HG03095 (cell line): ENCODE results near the gene TMEM256.
"Not testable (repeated sequence)": the region's sequence is repeated elsewhere in the genome, so short reads cannot be mapped to it uniquely, and the experiment has no call there.

Source experiments
- ATAC-seq: cut with Tn5 transposase; IDR thresholded peaks from one replicate; pipeline ENCODE4 v1.9.1; 2021; ENCODE audit warnings: moderate library complexity; ENCODE audit not compliant: unreplicated experiment

TMEM256 gene

GRCh38 chr17:7384489-7385081, 19.3 kb downstream of the TMEM256 start:
- no peak for ATAC-seq

DNA sequence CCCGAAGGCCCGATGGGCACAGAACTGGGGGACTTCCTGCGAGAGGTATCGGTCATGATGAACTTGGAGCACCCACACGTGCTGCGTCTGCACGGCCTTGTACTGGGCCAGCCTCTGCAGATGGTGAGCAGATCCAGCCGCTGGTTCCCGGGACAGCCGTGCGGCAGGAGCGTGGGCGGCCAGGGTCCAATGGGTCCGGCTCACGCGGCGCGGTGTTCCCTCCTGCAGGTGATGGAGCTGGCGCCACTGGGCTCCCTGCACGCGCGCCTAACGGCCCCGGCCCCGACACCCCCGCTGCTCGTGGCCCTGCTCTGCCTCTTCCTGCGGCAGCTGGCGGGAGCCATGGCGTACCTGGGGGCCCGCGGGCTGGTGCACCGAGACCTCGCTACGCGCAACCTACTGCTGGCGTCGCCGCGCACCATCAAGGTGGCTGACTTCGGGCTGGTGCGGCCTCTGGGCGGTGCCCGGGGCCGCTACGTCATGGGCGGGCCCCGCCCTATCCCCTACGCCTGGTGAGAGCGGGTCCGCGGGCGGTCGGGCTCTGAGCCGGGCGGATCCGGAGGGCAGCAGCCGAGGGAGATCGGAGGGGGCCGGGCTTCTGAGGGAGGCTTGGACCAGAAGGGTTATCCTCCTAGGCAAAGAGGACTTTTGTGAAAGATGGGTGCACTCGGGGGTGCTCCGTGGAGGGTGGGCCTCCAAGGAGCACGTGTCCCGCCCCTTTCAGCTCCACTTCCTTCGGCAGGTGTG, 20.0 kb downstream of the TMEM256 start:
- ATAC-seq: peak; percentile 54

- ATAC-seq: no peak
These were observed 20.5 kb downstream of the TMEM256 start for GRCh38 chr17:7383371-7383741.

DNA sequence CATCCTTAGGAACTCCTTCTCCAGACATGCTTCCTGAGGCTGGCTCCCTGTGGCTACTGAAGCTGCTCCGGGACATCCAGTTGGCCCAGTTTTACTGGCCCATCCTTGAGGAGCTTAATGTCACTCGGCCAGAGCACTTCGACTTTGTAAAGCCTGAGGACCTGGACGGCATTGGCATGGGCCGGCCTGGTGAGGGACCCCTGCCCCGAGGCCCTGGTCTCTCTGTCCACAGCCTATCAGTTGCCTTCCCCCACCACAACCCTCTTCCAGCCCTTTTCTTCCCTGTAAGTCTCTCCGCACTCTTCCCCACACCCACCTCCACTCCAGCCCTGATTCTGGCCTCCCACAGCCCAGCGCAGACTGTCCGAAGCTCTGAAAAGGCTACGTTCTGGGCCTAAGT, 21.0 kb downstream of the TMEM256 start:
- no peak for ATAC-seq

GRCh38 chr17:7380855-7381683, 22.8 kb downstream of the TMEM256 start, which contains the start of gene TNK1:
TNK1 (plus strand) TSS chr17:7381089; CDS start chr17:7382927, 1,838 bp downstream.
- ATAC-seq: no peak

- no peak for ATAC-seq
These were observed 23.6 kb downstream of the TMEM256 start for GRCh38 chr17:7380321-7380720.

- ATAC-seq: no peak
These were observed 24.8 kb downstream of the TMEM256 start for GRCh38 chr17:7379134-7379533.

- ATAC-seq: no peak
These were observed 29.5 kb downstream of the TMEM256 start for GRCh38 chr17:7374353-7374752.

GRCh38 chr17:7370853-7371252, 33.0 kb downstream of the TMEM256 start:
- ATAC-seq: no peak

DNA sequence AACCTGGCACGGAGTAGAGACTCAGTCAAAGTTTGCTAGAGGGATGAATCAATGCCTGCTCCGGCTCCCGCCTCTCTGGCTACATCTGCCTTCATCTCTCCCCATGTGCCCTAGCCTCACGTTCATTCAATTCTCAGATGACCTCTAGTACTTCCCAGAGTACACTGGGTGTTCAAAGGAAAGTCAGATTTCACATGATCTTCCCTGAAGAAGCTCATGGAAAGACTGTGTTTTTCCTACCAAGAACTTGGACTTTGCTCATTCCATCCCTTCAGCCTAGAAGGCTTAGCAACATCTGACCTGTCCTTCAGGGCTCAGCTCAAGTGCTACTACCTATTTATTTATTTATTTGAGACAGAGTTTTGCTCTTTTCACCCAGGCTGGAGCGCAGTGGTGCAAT, 34.1 kb downstream of the TMEM256 start:
- no peak for ATAC-seq

DNA sequence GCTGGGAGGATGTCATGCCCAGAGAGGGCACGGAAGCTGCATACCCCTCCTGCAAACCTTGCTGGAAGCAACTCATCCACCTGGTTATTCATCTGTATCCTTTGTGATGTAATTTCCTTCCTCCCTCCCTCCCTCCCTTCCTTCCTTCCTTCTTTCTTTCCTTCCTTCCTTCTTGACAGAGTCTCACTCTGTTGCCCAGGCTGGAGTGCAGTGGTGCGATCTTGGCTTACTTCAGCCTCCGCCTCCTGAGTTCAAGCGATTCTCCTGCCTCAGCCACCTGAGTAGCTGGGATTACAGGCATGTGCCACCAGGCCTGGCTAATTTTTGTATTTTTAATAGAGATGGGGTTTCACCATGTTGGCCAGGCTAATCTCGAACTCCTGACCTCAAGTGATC, 35.3 kb downstream of the TMEM256 start:
- ATAC-seq: not testable (repeated sequence)

GRCh38 chr17:7367918-7368598, 35.8 kb downstream of the TMEM256 start:
- no peak for ATAC-seq

DNA sequence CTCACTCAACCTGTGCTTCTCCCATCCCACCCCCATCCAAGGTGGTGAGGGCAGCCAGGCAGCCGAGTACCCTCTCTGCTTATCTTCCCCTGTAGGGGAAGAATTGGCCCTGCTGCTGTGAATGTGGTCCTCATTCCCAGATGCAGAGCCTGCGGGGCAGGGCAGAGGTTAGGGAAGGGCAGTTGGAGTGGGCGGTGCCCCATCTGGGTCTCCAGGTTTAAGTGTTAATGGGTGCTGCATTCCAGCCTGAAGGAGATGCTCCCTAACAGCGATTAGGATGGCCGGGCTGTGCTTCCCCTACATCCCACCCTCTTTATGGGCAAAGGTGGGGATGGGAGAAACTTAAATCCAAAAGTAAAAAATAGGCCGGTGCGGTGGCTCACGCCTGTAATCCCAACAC, 36.8 kb downstream of the TMEM256 start:
- ATAC-seq: no peak

- not testable (repeated sequence) for ATAC-seq
These were observed 37.9 kb downstream of the TMEM256 start for GRCh38 chr17:7365963-7366362.

DNA sequence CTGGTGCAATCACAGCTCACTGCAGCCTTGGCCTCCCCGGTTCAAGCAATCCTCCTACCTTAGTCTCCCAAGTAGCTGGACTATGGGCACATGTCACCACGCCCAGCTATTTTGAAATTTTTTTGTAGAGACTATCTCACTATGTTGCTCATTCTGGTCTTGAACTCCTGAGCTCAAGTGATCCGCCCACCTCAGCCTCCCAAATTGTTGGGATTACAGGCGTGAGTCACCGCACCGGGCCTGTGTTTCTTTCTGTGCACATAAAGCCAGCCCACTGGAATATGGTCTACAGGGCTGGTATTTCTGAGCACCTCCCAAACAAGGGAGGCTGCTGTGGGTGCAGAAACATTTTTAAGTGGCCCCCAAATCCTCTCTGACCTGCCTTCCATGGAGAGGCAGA, 40.6 kb downstream of the TMEM256 start:
- ATAC-seq: no peak

GRCh38 chr17:7361906-7362305, 42.0 kb downstream of the TMEM256 start:
- no peak for ATAC-seq

DNA sequence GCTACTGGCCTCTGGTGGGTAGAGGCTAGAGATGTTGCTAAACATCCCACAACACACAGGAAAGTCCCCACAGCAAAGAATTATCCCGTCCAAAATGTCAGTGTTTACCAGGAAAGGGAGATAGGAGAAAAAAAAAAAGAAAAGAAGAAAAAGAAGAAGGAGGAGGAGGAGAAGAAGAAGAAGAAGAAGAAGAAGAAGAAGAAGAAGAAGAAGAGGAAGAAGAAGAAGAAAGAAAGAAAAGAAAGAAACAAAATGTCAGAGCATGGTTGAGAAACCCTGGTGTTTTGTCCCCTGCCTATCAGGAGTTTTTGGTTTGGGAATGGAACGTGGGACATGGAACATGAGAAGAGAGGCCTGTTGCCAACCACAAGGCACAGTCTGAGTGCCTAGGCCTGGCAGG, 46.5 kb downstream of the TMEM256 start:
- ATAC-seq: no peak

GRCh38 chr17:7356756-7357155, 47.1 kb downstream of the TMEM256 start:
- no peak for ATAC-seq

DNA sequence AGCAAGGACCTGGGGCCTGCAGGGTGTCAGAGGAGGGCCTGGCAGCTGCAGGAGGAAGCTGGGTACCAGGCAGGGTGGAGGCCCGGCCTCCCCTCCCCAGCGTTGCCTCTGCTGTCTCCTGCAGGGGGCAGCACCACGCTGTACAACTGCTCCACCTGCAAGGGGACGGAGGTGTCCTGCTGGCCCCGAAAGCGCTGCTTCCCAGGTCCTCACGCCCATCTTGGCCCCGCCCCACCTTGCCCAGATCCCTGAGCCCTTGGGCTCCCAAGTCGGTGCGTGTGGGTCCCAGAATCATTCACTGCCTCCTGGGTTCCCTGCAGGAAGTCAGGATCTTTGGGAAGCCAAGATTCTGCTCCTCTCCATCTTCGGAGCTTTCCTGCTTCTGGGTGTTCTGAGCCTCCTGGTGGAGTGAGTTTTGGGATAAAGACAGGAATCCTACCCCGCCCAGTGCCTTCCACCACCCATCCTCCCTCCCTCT, 47.8 kb downstream of the TMEM256 start:
- no peak for ATAC-seq

GRCh38 chr17:7355573-7355972, 48.3 kb downstream of the TMEM256 start:
- ATAC-seq: no peak

DNA sequence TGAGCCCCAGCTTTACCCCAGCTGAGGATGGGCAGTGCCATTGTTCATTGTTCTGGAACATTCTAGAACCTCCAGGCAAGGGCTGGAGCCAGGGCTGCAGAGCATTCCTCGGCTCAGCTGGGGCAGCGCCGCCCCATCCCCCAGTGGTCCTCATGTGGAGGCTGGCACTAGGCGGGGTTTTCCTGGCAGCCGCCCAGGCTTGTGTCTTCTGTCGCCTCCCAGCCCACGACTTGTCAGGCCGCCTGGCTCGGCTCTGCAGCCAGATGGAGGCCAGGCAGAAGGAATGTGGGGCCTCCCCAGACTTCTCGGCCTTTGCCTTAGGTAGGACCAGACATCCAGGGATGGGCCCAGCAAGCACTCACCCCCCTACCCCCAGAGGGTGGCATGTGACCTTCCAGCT, 48.8 kb downstream of the TMEM256 start, which contains the start of gene TMEM95:
TMEM95 (plus strand) TSS at position 104 of the 400 bp plus-strand sequence; CDS start at position 153, 49 bp downstream.
- ATAC-seq: no peak
